Small intestine (tissue), 7 donors: ENCODE measurements around the gene DENND1C. TPM values are rescaled to one million over a fixed set of nuclear protein-coding genes. Genes with fewer than 3 reads are reported as not detected.

Experiments
- DNase-seq, 2 donors: peaks; one replicate each; pipeline versions ENCODE4 v3.0.0 to v3.0.0-alpha.2; 2013
- FAIRE-seq: peaks from 2 replicates; lab custom pipeline; 2012; peaks lifted over from hg19 to GRCh38; lab: Jason Lieb, UNC
- H3K27ac ChIP-seq, 3 donors: one replicate each; pipeline ENCODE4 v1.5.1; 2013; ENCODE audit warnings: low read length in 2 of 3, mild to moderate bottlenecking in 2 of 3, control low read depth in 1 of 3, inconsistent platforms in 1 of 3, low read depth in 1 of 3, moderate library complexity in 1 of 3
- H3K27me3 ChIP-seq, 3 donors: one replicate each; pipeline ENCODE4 v1.6.1; 2013; ENCODE audit warnings: low read length in 3 of 3, inconsistent platforms in 1 of 3; ENCODE audit not compliant: control insufficient read depth in 3 of 3, insufficient read depth in 3 of 3
- H3K36me3 ChIP-seq, 3 donors: one replicate each; pipeline ENCODE4 v1.6.1; 2013; ENCODE audit warnings: low read length in 3 of 3, inconsistent platforms in 1 of 3, low read depth in 1 of 3, mild to moderate bottlenecking in 1 of 3, moderate library complexity in 1 of 3; ENCODE audit not compliant: control insufficient read depth in 3 of 3, insufficient read depth in 2 of 3
- H3K4me1 ChIP-seq, 3 donors: one replicate each; pipeline ENCODE4 v1.6.1; 2013; ENCODE audit warnings: low read length in 2 of 3, inconsistent platforms in 1 of 3, low read depth in 1 of 3, mild to moderate bottlenecking in 1 of 3, moderate library complexity in 1 of 3; ENCODE audit not compliant: control insufficient read depth in 3 of 3, insufficient read depth in 2 of 3
- H3K4me3 ChIP-seq, 3 donors: one replicate each; pipeline ENCODE4 v1.5.1; 2013; ENCODE audit warnings: low read length in 3 of 3, control low read depth in 1 of 3, inconsistent platforms in 1 of 3, low read depth in 1 of 3, mild to moderate bottlenecking in 1 of 3, moderate library complexity in 1 of 3
- H3K9me3 ChIP-seq, 2 donors: one replicate each; pipeline ENCODE4 v1.6.1; 2013; ENCODE audit warnings: low read depth in 1 of 2, low read length in 1 of 2; ENCODE audit not compliant: control insufficient read depth in 2 of 2, insufficient read depth in 1 of 2
- WGBS, 3 donors: extraction: QIAGEN DNeasy Blood & Tissue Kit; methylation state at CpG; one replicate each; pipeline ENCODE4 v1.1.7; 2013; 5-methylcytosine and 5-hydroxymethylcytosine counted together
- polyA plus RNA-seq, 4 donors: library from polyadenylated mRNA; stranded (reverse) in 3 of 4; unstranded in 1 of 4; fragments of 200-250 nt in 3 of 4; fragments of 120-200 nt in 1 of 4; gene quantifications; one replicate each; pipeline versions ENCODE4 v1.2.1 to v1.2.3, GENCODE V29; 2013
- donor health status: healthy with polysubstance abuse.
- donor health status: control.
- donor health status: control.
- donor health status: Bipolar disorder and iron deficiency.
- donor health status: healthy.

The DENND1C gene
- polyA plus RNA-seq, 4 donors, result 4.0 to 48.7 (median 9.6) TPM

- DNase-seq (no peak), FAIRE-seq (no peak)
- WGBS, 3 donors, result 88 to 92% (median 91%) methylated on average over 21 of the region's 21 CpGs
- Histone ChIP-seq H3K4me1 (peaks cover 0 to 5% (median 0%) of the 10 kb centered on the region in 3 donors), H3K9me3 (no peaks in the 10 kb centered on the region), H3K27me3 (peaks cover 0 to 8% (median 0%) of the 10 kb centered on the region in 3 donors), H3K4me3 (no peak overlapping the region), H3K27ac (no peak overlapping the region), H3K36me3 (peaks cover 0 to 38% (median 7%) of the 10 kb centered on the region in 3 donors)
Observed at GRCh38 chr19:6466526-6467248, 14.9 kb downstream of the DENND1C start.

- Histone ChIP-seq H3K9me3 (no peaks in the 10 kb centered on the region), H3K36me3 (peaks cover 0 to 38% (median 7%) of the 10 kb centered on the region in 3 donors), H3K27me3 (peaks cover 0 to 8% (median 0%) of the 10 kb centered on the region in 3 donors), H3K27ac (no peak overlapping the region), H3K4me1 (peaks cover 0 to 5% (median 0%) of the 10 kb centered on the region in 3 donors), H3K4me3 (peak overlapping the region in 2 of 3 donors; percentile 69 to 88)
- no peak for DNase-seq
- WGBS, 3 donors, result 86 to 96% (median 91%) methylated on average over 8 of the region's 8 CpGs
- no peak for FAIRE-seq
Observed at GRCh38 chr19:6465663-6466062, 15.9 kb downstream of the DENND1C start.

- Histone ChIP-seq H3K4me1 (peaks cover 0 to 5% (median 0%) of the 10 kb centered on the region in 3 donors), H3K36me3 (peaks cover 0 to 38% (median 7%) of the 10 kb centered on the region in 3 donors), H3K4me3 (peak overlapping the region; percentile 61 to 88 (median 69)), H3K27ac (peak overlapping the region; percentile 72 to 99 (median 96)), H3K9me3 (no peaks in the 10 kb centered on the region), H3K27me3 (peaks cover 0 to 8% (median 0%) of the 10 kb centered on the region in 3 donors)
- DNase-seq (peak; percentile 16 to 56), FAIRE-seq (no peak)
- WGBS, 3 donors, result 13 to 37% (median 25%) methylated on average over 9 of the region's 9 CpGs
Observed at GRCh38 chr19:6465006-6465405, 16.6 kb downstream of the DENND1C start.

GRCh38 chr19:6464070-6464873 is 17.3 kb downstream of the DENND1C start, which contains the start of gene CRB3:
Gene CRB3 (plus strand): TSS chr19:6464271. CDS start chr19:6464702, 431 bp downstream.
- WGBS, 3 donors, result 3 to 8% (median 6%) methylated on average over 50 to 65 of the region's 65 CpGs
- peak within 1 kb of the TSS; percentile 72 to 99 (median 96) for H3K27ac ChIP-seq
- peaks cover 0 to 35% (median 7%) of the 10 kb centered on the region in 3 donors for H3K36me3 ChIP-seq
- peaks cover 0 to 5% (median 0%) of the 10 kb centered on the region in 3 donors for H3K4me1 ChIP-seq
- peaks cover 0 to 8% (median 0%) of the 10 kb centered on the region in 3 donors for H3K27me3 ChIP-seq
- FAIRE-seq (no peak), DNase-seq (peak; percentile 98 to 99)
- H3K9me3 ChIP-seq, result no peaks in the 10 kb centered on the region
- H3K4me3 ChIP-seq, result peak within 1 kb of the TSS; percentile 61 to 88 (median 69)

- Histone ChIP-seq H3K27me3 (peaks cover 0 to 8% (median 0%) of the 10 kb centered on the region in 3 donors), H3K4me1 (peaks cover 0 to 8% (median 0%) of the 10 kb centered on the region in 3 donors), H3K27ac (peak overlapping the region; percentile 85 to 95 (median 93)), H3K9me3 (no peaks in the 10 kb centered on the region), H3K36me3 (peaks cover 4 to 13% (median 5%) of the 10 kb centered on the region in 3 donors), H3K4me3 (peak overlapping the region; percentile 57 to 92 (median 83))
- peak; percentile 98 to 99 for DNase-seq
- WGBS, 3 donors, result 0 to 1% (median 0%) methylated on average over 55 to 57 of the region's 57 CpGs
- no peak for FAIRE-seq
Observed at GRCh38 chr19:6460099-6460884, 21.3 kb downstream of the DENND1C start.

- 2 to 5% (median 3%) methylated on average over 25 to 70 of the region's 70 CpGs for WGBS, 3 donors
- peaks cover 0 to 7% (median 0%) of the 10 kb centered on the region in 3 donors for H3K27me3 ChIP-seq
- H3K4me3 ChIP-seq, result peak within 1 kb of the TSS; percentile 57 to 92 (median 83)
- FAIRE-seq (no peak), DNase-seq (peak; percentile 78 to 85)
- peaks cover 0 to 5% of the 10 kb centered on the region in 2 donors for H3K9me3 ChIP-seq
- H3K36me3 ChIP-seq, result peaks cover 6 to 18% (median 7%) of the 10 kb centered on the region in 3 donors
- peaks cover 0 to 8% (median 0%) of the 10 kb centered on the region in 3 donors for H3K4me1 ChIP-seq
- peak within 1 kb of the TSS; percentile 85 to 95 (median 93) for H3K27ac ChIP-seq
Observed at GRCh38 chr19:6459262-6460098, 22.1 kb downstream of the DENND1C start, which contains the start of gene SLC25A23. Gene SLC25A23 (minus strand): TSS chr19:6459792. CDS start chr19:6459628, 164 bp downstream.

- H3K36me3 ChIP-seq, result peaks cover 8 to 25% (median 14%) of the 10 kb centered on the region in 3 donors
- peak; percentile 42 to 63 for DNase-seq
- H3K27ac ChIP-seq, result peak overlapping the region in 1 of 3 donors; percentile 58
- H3K27me3 ChIP-seq, result no peaks in the 10 kb centered on the region
- H3K4me1 ChIP-seq, result peaks cover 0 to 8% (median 0%) of the 10 kb centered on the region in 3 donors
- peaks cover 2 to 12% of the 10 kb centered on the region in 2 donors for H3K9me3 ChIP-seq
- H3K4me3 ChIP-seq, result peak overlapping the region; percentile 56 to 92 (median 83)
- WGBS, 3 donors, result 40 to 44% (median 44%) methylated on average over 12 to 16 of the region's 16 CpGs
- FAIRE-seq, result no peak
Observed at GRCh38 chr19:6458695-6459261, 22.8 kb downstream of the DENND1C start.
